Mucosa of stomach (tissue), 1 donor: ENCODE data around the gene NOM1.
"Not testable (repeated sequence)": the region's sequence is repeated elsewhere in the genome, so short reads cannot be mapped to it uniquely, and the experiment has no call there.

Source experiments
- H3K27me3 ChIP-seq: one replicate; pipeline ENCODE4 v1.7.0; 2013; ENCODE audit warnings: mild to moderate bottlenecking, low read length; ENCODE audit not compliant: control insufficient read depth, insufficient read depth
- H3K36me3 ChIP-seq: one replicate; pipeline ENCODE4 v1.7.0; 2013; ENCODE audit warnings: low read length; ENCODE audit not compliant: control insufficient read depth, insufficient read depth
- H3K4me1 ChIP-seq: one replicate; pipeline ENCODE4 v1.7.0; 2013; ENCODE audit warnings: mild to moderate bottlenecking, low read length; ENCODE audit not compliant: control insufficient read depth, insufficient read depth
- H3K4me3 ChIP-seq: one replicate; pipeline ENCODE4 v1.7.0; 2013; ENCODE audit warnings: low read length
- H3K9ac ChIP-seq: one replicate; pipeline ENCODE4 v1.7.0; 2013; ENCODE audit warnings: mild to moderate bottlenecking, low read length, moderate library complexity
- H3K9me3 ChIP-seq: one replicate; pipeline ENCODE4 v1.7.0; 2013; ENCODE audit warnings: mild to moderate bottlenecking, low read length, moderate library complexity; ENCODE audit not compliant: control insufficient read depth
- donor health status: Pancreatic carcinoma.

The NOM1 gene

DNA sequence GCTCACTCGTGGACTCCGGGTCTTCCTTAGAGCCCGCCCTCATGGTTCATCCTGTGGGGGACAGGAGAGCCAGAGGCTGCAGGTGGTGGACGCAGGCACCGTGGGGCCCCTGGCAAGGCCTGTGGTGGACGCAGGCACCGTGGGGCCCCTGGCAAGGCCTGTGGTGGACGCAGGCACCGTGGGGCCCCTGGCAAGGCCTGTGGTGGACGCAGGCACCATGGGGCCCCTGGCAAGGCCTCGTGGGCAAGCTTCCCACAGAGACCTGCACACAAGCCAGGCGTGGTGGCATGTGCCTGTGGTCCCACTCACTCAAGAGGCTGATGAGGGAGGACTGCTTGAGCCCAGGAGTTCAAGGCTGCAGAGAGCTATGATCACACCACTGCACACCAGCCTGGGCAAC lies 23.7 kb upstream of the NOM1 start:
- H3K36me3 ChIP-seq, H3K9me3 ChIP-seq, H3K4me1 ChIP-seq: not testable (repeated sequence)

DNA sequence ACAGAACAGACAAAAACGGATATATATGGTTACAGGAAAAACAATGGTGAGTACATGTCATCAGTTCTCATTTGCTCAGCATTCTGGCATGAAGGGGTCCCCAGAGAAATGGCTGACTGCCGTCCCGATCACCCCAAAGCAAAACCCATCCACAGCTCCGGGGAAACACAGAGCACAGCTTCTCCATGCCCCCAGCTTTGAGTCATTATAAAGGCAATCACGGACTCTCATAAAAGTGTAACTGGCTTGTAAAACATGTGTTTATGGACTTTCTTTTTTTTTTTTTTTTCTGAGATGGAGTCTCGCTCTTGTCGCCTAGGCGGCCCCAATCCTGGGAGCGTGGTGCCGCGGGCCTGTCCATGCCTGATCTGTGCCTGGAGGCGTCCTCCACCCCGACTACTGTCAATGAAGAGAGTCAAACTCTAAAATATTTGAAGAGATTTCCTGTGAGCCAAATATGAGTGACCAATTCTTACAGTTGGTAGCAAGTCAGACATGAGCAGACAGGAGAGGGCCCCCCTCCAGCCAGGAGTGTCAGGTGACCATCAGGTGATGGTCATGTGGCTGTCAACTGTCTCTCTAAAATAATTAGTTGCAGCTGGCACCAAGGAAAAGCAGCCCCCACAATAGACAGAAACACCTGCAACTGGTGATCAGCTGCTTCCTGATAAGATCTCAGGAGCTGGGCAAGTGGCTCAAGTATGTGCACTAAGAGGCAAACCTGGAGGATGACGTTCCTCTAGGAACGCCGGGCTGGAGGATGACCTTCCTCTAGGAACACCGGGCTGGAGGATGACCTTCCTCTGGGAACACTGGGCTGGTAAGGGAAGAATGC lies 21.7 kb upstream of the NOM1 start:
- Histone ChIP-seq H3K4me1 (no peaks in the 10 kb centered on the region), H3K9ac (no peak overlapping the region), H3K27me3 (peaks cover 7% of the 10 kb centered on the region), H3K4me3 (no peak overlapping the region), H3K36me3 (no peaks in the 10 kb centered on the region), H3K9me3 (no peaks in the 10 kb centered on the region)

More for the DNA sequence above, 23.7 kb upstream of the NOM1 start:
- H3K27me3 ChIP-seq, H3K9ac ChIP-seq, H3K4me3 ChIP-seq: not testable (repeated sequence)

DNA sequence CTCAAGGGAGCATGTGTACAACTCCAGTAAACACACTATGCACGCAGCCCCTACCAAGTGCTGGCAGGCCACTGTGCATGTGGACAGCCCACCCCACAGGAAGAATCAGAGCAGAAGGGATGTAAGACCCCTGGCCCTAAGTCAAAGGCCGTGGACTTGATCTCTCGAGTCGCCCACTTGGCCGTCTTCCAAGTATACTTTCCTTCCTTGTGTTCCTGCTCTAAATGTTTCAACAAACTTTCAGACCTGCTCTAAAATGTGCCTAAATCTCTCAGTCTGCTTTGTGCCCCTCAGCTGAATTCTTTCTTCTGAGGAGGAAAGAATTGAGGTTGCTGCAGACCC lies 21.1 kb upstream of the NOM1 start:
- Histone ChIP-seq H3K9me3 (no peaks in the 10 kb centered on the region), H3K36me3 (no peaks in the 10 kb centered on the region), H3K9ac (no peak overlapping the region), H3K27me3 (peaks cover 10% of the 10 kb centered on the region), H3K4me1 (no peaks in the 10 kb centered on the region), H3K4me3 (no peak overlapping the region)

DNA sequence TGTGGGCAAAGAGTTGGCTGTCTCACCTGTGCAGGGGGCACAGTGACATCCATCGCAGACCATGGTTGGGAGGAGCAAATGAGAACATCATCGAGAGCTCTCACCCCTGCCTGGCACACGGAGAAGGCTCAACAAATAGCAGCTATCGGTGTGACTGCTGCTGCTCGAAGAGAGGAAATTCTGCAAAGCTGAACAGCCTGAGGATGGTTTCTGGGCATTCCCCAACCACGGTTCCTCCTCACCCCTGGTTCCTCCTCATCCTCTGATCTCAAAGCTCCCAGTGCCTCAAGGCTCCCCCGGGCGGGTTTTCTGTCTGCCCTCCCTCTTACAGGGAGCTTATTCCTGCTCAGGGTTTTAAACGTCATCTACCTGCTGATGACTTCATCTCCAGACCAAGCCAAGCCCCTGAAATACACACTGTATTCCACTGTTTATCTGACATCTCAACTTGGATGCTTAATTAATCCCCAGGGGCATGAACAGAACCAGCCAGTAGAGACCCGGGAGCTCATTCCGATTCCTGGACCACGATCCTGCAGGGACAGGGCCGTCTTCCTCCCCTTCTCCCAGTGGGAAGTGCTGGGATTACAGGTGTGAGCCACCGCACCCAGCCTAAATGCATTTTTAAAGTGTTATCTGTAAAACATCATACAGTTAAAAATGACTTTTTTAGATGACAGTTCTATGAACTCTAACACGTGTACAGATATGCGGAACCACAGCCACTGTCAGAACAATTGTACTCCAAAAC lies 19.5 kb upstream of the NOM1 start:
- Histone ChIP-seq H3K4me1 (no peaks in the 10 kb centered on the region), H3K9ac (no peak overlapping the region), H3K9me3 (no peaks in the 10 kb centered on the region), H3K4me3 (no peak overlapping the region), H3K27me3 (peaks cover 10% of the 10 kb centered on the region), H3K36me3 (no peaks in the 10 kb centered on the region)

DNA sequence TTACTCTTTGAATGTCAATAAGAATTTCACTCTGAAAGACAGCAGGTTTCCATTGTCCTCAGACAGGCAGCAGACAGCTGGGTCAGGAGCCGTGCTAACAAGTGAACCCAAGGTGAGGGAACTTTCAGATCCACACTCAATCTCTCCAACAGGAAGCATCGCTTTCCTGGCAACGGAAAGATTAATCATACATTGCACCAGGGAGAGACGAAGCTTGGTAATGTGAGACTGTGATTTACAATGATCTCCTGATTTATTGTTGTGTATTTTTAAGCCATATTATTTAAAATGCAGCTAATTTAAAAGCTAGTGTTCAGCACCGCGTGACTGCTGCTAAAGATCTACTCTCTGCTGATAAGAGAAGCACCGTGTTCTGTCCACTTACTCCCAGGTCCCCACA lies 17.5 kb upstream of the NOM1 start:
- Histone ChIP-seq H3K27me3 (peaks cover 10% of the 10 kb centered on the region), H3K9me3 (no peaks in the 10 kb centered on the region), H3K4me1 (no peaks in the 10 kb centered on the region), H3K9ac (no peak overlapping the region), H3K4me3 (no peak overlapping the region), H3K36me3 (no peaks in the 10 kb centered on the region)

DNA sequence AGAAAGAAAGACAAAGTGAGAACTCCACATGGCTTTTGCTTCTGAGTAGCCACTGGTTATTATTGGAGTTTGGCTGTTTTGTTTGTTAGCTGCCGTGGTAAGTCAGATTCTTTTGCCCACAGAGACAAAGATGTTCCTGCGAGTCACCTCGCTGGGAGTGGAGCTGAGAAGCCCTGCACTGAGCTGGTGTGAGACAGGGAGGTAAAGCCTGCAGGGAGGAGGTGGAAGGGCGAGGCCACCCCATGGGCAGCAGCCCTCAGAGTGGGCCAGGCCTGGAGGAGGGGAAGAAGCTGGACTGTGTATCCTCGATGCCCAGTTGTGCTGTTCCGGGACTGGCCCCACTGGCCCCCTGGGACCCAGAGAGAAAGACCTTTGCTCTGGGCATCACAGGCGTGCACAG lies 14.3 kb upstream of the NOM1 start:
- H3K4me1 ChIP-seq, result no peaks in the 10 kb centered on the region
- no peaks in the 10 kb centered on the region for H3K36me3 ChIP-seq
- H3K27me3 ChIP-seq, result peaks cover 5% of the 10 kb centered on the region
- H3K9ac ChIP-seq, result no peak overlapping the region
- H3K9me3 ChIP-seq, result no peaks in the 10 kb centered on the region
- H3K4me3 ChIP-seq, result no peak overlapping the region

DNA sequence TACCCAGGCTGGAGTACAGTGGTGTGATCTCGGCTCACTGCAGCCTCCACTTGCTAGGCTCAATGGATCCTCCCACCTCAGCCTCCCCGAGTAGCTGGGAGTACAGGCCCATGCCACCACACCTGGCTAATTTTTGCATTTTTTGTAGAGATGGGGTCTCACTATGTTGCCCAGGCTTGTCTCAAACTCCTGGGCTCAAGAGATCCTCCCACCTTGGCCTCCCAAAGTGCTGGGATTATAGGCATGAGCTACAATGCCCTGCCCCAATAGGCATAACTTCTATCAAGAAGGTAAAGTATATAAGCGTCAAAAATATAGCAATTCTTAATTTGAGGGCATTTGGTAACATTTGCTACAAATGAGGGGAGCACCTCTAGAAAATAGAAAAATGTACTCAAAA lies 12.7 kb upstream of the NOM1 start:
- not testable (repeated sequence) for H3K4me1 ChIP-seq, H3K4me3 ChIP-seq, H3K9ac ChIP-seq, H3K27me3 ChIP-seq, H3K36me3 ChIP-seq, H3K9me3 ChIP-seq

DNA sequence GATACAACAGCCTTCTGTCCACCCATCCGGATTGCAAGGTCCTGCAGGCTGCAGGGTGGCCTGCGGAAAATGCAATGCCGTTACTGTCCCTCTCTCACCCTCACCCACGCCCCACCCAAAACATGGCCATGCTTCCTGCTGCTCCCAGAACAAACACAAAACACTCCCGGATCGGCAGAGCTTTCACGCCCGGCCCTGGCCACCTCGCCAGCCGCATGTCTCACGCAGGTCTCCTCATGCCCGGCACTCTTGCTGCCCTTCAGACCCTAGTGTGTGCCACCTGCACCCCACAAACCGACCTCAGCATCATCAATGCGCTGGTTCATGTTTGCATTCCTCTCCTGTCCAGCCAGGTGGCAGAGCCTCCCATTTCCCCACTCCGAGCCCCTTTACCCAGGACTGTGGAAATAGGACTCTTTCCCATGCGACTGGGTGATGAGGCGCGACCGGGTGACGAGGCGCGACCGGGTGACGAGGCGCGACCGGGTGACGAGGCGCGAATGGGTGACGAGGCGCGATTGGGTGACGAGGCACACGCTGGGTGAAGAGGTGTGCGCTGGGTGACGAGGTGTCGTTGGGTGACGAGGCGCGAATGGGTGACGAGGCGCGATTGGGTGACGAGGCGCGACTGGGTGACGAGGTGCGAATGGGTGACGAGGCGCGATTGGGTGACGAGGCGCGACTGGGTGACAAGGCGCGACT lies 8.9 kb upstream of the NOM1 start:
- Histone ChIP-seq H3K4me3 (no peak overlapping the region), H3K9ac (no peak overlapping the region), H3K9me3 (no peaks in the 10 kb centered on the region), H3K36me3 (no peaks in the 10 kb centered on the region), H3K4me1 (peaks cover 8% of the 10 kb centered on the region), H3K27me3 (peaks cover 26% of the 10 kb centered on the region)

DNA sequence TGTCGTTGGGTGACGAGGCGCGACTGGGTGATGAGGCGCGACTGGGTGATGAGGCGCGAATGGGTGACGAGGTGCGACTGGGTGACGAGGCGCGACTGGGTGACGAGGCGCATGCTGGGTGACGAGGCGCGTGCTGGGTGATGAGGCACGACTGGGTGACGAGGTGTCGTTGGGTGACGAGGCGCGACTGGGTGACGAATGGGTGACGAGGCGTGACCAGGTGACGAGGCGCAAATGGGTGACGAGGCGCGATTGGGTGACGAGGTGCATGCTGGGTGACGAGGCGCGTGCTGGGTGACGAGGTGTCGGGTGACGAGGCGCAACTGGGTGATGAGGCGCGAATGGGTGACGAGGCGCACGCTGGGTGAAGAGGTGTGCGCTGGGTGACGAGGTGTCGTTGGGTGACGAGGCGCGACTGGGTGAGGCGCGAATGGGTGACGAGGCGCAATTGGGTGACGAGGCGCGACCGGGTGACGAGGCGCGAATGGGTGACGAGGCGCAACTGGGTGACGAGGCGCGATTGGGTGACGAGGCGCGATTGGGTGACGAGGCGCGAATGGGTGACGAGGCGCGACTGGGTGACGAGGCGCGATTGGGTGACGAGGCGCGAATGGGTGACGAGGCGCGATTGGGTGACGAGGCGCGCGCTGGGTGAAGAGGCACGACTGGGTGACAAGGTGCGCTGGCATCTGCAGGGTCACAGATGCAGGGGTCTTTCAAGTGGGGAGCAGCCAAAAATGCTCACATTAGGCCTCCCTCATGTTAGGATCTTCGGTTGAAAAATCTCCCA lies 7.9 kb upstream of the NOM1 start:
- Histone ChIP-seq H3K9me3 (no peaks in the 10 kb centered on the region), H3K27me3 (peaks cover 26% of the 10 kb centered on the region), H3K36me3 (no peaks in the 10 kb centered on the region), H3K4me1 (peaks cover 8% of the 10 kb centered on the region), H3K9ac (no peak overlapping the region), H3K4me3 (no peak overlapping the region)

DNA sequence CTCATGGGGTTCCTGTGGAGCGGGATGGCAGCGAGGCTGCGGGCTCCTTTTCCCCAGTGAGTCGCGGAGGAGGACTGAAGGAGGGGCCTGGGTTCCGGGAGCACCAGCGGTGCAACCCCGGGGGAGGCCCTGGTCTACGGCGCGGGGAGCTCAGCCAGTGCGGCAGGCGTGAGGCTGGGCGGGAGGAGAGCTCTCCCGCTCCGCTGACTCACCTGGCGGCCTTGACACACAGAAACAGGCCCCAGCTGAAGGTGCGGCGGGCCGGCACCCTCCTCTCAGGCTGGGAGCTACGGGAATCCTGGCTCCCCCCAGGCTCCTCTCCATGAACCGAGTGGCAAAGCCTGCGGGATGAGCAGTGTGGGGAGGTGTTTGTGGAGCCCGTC lies 6.8 kb upstream of the NOM1 start:
- Histone ChIP-seq H3K9ac (no peak overlapping the region), H3K4me3 (no peak overlapping the region), H3K4me1 (peaks cover 8% of the 10 kb centered on the region), H3K9me3 (no peaks in the 10 kb centered on the region), H3K27me3 (peaks cover 26% of the 10 kb centered on the region), H3K36me3 (no peaks in the 10 kb centered on the region)

DNA sequence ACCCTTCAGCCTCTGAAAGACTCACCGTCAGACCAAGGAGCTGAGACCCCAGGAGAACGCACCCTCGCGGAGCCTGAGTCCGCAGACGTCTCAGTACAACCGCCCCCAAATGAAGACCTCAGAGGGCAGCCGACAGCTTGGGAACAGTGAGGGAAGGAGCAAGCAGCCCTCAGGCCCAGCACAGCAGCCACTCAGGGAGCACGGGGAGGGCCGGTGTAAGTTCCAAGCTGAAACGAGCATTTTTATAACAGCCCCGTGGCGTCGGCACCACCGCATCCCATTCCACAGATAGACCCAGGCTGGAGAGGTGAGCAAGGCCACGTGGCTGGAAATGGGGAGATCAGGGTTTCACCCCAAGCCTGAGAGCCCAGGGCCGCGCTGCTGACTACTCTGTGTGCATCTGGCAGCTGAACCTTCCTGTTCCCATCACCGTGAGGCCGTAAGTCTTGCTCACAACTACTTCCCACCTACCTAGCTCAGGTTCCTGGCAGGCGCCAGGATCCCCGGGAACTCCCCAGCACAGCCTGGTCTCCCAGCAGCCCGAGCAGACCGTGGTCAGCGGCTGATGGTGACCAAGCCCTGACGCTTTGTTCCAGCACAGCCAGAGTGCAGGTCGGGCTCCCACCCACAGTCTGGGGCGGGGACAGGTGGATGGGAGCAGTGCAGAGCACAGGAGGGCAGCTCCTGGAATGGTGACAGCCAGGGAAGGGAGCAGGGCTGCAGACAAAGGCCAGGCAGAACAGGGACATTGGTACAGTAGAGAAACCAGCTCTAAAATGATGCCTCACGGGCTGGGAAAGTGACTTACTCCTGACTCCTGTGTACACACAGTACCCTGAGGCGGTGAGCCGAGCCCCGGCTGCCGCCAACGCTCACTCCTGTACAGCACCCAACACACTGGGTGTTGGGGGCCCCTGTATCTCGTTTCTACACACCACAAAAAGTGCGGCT lies 6.1 kb upstream of the NOM1 start:
- H3K9ac ChIP-seq, result no peak overlapping the region
- H3K36me3 ChIP-seq, result no peaks in the 10 kb centered on the region
- H3K4me3 ChIP-seq, result no peak overlapping the region
- H3K4me1 ChIP-seq, result peaks cover 8% of the 10 kb centered on the region
- no peaks in the 10 kb centered on the region for H3K9me3 ChIP-seq
- peaks cover 26% of the 10 kb centered on the region for H3K27me3 ChIP-seq
